ENCODE results near the gene GPR180.

DNA sequence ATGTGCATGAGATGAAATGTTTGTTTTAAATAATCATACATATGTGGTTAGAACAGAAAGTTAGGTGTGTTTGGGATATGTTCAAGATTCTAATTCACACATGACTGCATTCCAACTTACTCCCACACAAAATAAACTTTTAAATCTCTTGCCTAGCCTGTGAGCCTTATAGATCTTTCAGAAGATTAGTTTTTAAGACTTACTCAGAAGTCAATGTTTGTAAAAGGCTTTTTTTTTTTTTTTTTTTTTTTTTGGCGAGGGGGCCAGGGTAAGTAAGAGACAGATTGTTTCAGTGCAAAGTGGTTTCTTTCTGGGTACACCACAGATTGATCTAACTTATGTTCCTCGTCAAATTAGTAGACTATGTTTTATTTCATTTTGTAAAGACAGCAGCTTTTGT is 39.1 kb downstream of the GPR180 start:
- no peak for TF ChIP-seq YY1 (IDR thresholded peaks at IDR 0.05; ENCODE audit: low read depth)
- TF ChIP-seq, protein P1, sequence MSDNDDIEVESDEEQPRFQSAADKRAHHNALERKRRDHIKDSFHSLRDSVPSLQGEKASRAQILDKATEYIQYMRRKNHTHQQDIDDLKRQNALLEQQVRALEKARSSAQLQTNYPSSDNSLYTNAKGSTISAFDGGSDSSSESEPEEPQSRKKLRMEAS (IDR thresholded peaks at IDR 0.05) = no peak
- TF ChIP-seq, protein P2, sequence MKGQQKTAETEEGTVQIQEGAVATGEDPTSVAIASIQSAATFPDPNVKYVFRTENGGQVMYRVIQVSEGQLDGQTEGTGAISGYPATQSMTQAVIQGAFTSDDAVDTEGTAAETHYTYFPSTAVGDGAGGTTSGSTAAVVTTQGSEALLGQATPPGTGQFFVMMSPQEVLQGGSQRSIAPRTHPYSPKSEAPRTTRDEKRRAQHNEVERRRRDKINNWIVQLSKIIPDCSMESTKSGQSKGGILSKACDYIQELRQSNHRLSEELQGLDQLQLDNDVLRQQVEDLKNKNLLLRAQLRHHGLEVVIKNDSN (IDR thresholded peaks at IDR 0.05) = no peak
- no peak for TF ChIP-seq FOXM1 (IDR thresholded peaks at IDR 0.05; ENCODE audit: borderline replicate concordance, low read depth)

All from Ishikawa (cell line).